Activated T-cell treated with anti-CD3 and anti-CD28 coated beads for 1 hour (primary cell): ENCODE results near the gene LALBA.
"Not testable (repeated sequence)": the region's sequence is repeated elsewhere in the genome, so short reads cannot be mapped to it uniquely, and the experiment has no call there.

Source experiments
- DNase-seq: peaks from one replicate; pipeline ENCODE4 v3.0.0-alpha.2; 2020; ENCODE audit warnings: low read depth

Gene LALBA

DNA sequence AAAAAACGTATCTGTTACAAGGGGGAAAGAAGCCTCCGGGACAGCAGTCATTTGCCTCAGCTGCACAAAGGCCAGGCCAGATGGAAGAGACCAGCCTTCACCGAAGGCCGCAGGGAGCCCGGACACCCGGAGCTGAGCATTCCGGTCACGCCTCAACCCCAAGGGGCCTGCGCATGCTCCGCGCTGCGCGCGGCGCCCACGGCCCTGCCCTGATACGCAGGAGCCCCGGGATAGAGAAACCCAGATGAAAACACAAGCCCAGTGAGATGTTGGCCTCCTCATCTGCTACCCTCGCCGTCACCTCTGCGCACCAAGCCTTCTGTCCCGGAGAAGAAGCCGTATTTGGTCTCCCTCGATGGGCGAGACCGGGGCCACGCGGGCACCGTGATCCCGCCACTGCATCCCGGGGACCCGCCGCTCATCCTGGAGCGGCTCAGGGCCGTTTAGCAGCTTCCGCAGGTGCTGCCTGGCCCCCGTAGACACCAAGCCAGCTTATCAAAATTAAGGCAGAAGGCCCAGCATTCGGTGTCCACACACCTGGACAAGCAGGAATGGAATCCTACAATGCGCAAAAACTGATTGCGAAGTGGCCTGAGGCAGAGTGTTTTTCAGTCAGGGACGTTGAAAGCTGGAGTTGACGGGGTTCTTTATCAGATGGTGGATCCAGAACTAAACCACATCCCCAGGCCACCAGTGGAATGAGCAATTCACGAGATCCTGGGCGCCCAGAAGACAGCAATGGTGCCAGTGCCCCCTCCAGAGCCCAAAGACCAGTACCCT lies 41.8 kb downstream of the LALBA start:
- no peak for DNase-seq

DNA sequence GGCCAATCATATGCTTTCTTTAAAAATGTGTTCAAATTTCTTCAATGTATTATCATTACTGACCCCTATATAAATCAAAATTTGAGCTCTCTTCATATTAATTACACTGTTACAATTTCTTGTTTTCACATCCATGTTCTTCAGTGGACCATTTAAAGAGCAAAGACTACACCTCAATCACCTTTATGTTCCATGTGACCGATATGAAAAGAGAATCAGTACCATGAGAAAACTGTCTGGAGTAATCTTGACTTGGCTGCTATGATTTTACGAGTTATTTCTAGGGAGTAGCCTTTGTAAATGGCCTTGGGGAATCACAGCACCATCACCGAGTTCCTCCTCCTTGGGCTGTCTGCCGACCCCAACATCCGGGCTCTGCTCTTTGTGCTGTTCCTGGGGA lies 44.5 kb downstream of the LALBA start, which contains the start of gene OR8S1:
TSS of gene OR8S1 (plus strand) at position 301 of the 400 bp plus-strand sequence. CDS start at position 301, 0 bp downstream.
- no peak for DNase-seq

DNA sequence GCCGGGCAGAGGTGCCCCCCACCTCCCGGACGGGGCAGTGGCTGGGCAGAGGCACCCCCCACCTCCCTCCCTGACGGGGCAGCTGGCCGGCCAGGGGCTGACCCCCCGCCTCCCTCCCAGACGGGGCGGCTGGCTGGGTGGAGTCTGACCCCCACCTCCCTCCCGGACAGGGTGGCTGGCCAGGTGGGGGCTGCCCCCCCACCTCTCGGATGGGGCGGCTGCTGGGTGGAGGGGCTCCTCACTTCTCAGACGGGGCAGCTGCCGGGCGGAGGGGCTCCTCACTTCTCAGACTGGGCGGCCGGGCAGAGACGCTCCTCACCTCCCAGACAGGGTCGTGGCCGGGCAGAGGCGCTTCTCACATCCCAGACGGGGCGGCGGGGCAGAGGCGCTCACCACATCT lies 49.5 kb downstream of the LALBA start:
- not testable (repeated sequence) for DNase-seq
